ENCODE results near the gene RNGTT. TPM values are rescaled to one million over a fixed set of nuclear protein-coding genes. Genes with fewer than 3 reads are reported as not detected.

Gene RNGTT
- total and polyA plus RNA-seq, 8 donors = 12.1 to 18.5 (median 15.7) TPM

DNA sequence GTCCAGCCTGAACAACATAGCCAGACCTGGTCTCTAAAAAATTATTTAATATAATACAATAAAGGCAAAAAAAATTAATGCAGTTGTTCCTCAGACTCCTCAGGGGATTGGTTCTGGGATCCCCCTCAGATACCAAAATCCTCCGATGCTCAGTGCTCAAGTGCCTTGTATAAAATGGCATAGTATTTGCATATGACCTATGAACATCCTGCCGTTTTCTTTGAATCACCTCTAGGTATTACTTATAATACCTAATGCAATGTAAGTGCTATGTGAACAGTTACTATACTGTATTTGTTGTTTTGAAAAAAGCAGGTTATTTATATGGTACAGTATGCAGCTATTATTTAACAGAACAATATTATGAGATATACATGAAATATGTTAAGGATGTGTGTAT lies 43.3 kb downstream of the RNGTT start:
- TF ChIP-seq, protein P1, sequence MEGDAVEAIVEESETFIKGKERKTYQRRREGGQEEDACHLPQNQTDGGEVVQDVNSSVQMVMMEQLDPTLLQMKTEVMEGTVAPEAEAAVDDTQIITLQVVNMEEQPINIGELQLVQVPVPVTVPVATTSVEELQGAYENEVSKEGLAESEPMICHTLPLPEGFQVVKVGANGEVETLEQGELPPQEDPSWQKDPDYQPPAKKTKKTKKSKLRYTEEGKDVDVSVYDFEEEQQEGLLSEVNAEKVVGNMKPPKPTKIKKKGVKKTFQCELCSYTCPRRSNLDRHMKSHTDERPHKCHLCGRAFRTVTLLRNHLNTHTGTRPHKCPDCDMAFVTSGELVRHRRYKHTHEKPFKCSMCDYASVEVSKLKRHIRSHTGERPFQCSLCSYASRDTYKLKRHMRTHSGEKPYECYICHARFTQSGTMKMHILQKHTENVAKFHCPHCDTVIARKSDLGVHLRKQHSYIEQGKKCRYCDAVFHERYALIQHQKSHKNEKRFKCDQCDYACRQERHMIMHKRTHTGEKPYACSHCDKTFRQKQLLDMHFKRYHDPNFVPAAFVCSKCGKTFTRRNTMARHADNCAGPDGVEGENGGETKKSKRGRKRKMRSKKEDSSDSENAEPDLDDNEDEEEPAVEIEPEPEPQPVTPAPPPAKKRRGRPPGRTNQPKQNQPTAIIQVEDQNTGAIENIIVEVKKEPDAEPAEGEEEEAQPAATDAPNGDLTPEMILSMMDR (IDR thresholded peaks at IDR 0.05) = no peak
- H3K4me1 ChIP-seq = no peaks in the 10 kb centered on the region
- H3K36me3 ChIP-seq = peaks cover 0 to 16% of the 10 kb centered on the region in 2 donors
- no peaks in the 10 kb centered on the region for H3K9me3 ChIP-seq
- DNase-seq (no peak), ATAC-seq (no peak)
- no peak overlapping the region for H3K27ac ChIP-seq
- intact Hi-C loops (cut with DNase I) = no loop called here
- H3K27me3 ChIP-seq = no peaks in the 10 kb centered on the region
- no peak overlapping the region for H3K4me3 ChIP-seq

DNA sequence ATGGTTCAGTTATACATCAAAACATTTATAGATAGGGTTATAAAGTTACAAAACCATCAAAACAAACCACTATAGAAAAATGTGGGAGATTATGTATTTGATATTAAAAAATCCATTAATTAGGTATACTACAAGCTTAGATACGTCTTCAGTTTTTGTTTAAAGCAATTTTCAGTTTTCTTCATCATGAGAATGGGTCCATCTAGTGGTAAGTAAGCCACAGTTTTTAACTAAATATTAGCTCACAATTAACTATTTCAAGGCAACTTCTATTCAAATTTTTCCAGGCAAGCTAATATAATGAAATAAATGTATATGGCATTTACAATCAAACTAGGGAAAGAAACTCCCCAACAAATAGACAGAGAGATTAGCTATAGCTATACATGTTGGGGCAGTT lies 44.4 kb downstream of the RNGTT start:
- no peak for DNase-seq
- Histone ChIP-seq H3K27me3 (no peaks in the 10 kb centered on the region), H3K4me1 (no peaks in the 10 kb centered on the region), H3K9me3 (no peaks in the 10 kb centered on the region), H3K4me3 (no peak overlapping the region), H3K27ac (no peak overlapping the region), H3K36me3 (peaks cover 0 to 11% of the 10 kb centered on the region in 2 donors)
- intact Hi-C loops (cut with DNase I) = no loop called here
- ATAC-seq = no peak
- TF ChIP-seq, protein P1 (IDR thresholded peaks at IDR 0.05) = no peak

DNA sequence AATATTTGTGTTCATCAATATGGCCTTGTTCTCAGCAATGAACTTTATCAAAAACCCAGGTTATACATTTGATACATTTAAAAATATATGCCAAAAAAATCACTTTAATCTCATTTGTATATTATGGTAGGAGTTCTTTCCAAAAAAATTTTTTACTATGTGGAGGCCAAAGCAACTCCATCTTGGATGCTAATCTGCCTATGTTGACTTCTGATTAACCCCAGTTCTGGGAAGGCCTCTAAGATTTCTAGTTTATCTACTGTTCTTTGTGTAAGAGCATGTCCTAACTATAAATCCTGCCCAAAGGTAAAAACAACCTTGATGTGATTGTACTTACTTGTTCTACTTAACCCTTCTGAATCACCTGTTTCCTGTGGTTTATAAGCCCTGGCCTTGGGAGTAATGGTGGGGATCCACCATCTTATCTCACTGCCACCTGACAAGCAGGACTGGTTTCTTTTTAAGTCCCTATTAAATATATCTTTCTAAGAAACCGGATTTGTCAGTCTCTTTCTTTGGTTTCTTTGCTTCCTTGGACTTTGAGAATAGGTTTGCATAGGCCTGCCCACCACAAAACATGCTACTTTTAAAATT lies 46.7 kb downstream of the RNGTT start:
- Histone ChIP-seq H3K27ac (no peak overlapping the region), H3K27me3 (no peaks in the 10 kb centered on the region), H3K4me1 (no peaks in the 10 kb centered on the region), H3K4me3 (no peak overlapping the region), H3K9me3 (no peaks in the 10 kb centered on the region), H3K36me3 (peaks cover 0 to 4% of the 10 kb centered on the region in 2 donors)
- DNase-seq (no peak), ATAC-seq (no peak)
- intact Hi-C loops (cut with DNase I) = no loop called here
- TF ChIP-seq, protein P1 (IDR thresholded peaks at IDR 0.05) = no peak

DNA sequence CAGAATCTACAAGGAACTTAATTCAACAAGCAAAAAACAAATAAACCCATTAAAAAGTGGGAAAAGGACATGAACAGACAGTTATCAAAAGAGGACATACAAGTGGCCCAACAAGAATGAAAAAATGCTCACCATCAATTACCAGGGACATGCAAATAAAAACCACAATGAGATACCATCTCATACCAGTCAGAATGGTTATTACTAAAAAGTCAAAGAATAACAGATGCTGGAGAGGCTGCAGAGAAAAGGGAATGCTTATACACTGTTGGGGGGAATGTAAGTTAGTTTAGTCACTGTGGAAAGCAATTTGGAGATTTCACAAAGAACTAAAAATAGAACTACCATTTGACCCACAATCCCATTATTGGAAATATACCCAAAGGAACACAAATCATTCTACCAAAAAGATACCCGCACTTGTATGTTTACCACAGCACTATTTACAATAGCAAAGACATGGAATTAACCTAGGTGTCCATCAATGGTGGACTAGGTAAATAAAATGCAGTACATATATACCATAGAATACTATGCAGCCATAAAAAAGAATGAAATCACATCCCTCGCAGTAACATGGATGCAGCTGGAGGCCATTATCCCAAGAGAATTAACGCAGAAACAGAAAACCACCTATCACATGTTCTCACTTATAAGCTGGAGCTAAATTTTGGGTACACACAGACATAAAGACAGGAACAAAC lies 48.4 kb downstream of the RNGTT start:
- DNase-seq (no peak), ATAC-seq (no peak)
- H3K4me1 ChIP-seq = peaks cover 0 to 5% of the 10 kb centered on the region in 2 donors
- TF ChIP-seq, protein P1 (IDR thresholded peaks at IDR 0.05) = no peak
- intact Hi-C loops (cut with DNase I) = no loop called here
- H3K27me3 ChIP-seq = no peaks in the 10 kb centered on the region
- H3K27ac ChIP-seq = no peak overlapping the region
- peaks cover 0 to 4% of the 10 kb centered on the region in 2 donors for H3K36me3 ChIP-seq
- no peaks in the 10 kb centered on the region for H3K9me3 ChIP-seq
- H3K4me3 ChIP-seq = no peak overlapping the region

- intact Hi-C loops (cut with DNase I) = no loop called here
These were observed 49.2 kb downstream of the RNGTT start for GRCh38 chr6:88914180-88914579.

More at GRCh38 chr6:88914180-88914579, 49.2 kb downstream of the RNGTT start:
- Histone ChIP-seq H3K27me3 (no peaks in the 10 kb centered on the region), H3K36me3 (peaks cover 0 to 4% of the 10 kb centered on the region in 2 donors), H3K4me1 (peaks cover 0 to 5% of the 10 kb centered on the region in 2 donors), H3K4me3 (no peak overlapping the region), H3K27ac (no peak overlapping the region), H3K9me3 (no peaks in the 10 kb centered on the region)
- TF ChIP-seq, protein P1 (IDR thresholded peaks at IDR 0.05) = no peak
- ATAC-seq (no peak), DNase-seq (no peak)

All from left lung (tissue), 10 donors.